SKM-1 treated with dmso at 0.1 percent for 144 hours (cell line): Measurements from ENCODE around the gene RNF148.

Experiments used
- DNase-seq: peaks from one replicate; lab custom pipeline; 2025; ENCODE audit not compliant: unreplicated experiment; lab: John Stamatoyannopoulos, UW

RNF148 gene, protein sequence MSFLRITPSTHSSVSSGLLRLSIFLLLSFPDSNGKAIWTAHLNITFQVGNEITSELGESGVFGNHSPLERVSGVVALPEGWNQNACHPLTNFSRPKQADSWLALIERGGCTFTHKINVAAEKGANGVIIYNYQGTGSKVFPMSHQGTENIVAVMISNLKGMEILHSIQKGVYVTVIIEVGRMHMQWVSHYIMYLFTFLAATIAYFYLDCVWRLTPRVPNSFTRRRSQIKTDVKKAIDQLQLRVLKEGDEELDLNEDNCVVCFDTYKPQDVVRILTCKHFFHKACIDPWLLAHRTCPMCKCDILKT

DNA sequence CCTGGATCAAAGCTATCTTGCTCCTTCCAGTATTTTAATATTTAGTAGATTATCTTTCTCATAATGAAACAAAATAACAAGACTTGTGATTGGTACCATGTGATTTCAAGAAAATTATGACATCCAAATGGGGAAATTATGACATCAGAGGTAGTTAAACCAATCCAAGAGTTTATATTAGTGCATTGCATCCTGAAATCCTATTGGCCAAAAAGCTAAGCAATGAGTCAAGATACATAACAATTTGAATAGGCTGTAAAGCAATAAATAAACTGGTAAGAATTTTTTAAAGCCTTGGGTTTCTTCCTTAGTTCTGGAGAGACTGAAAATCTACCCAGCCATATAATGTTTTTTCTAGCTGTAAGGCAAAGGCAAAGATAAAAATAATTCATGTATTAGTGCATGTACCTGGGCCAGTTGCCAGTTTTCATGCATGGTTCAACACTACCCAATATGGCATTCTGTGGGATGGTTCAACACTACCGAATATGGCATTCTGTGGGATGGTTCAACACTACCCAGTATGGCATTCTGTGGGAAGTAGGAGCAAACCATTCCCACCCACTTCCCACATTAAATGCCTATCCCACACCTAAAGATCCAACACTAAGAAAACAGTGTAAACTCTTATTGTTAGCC is at the start of gene RNF148:
TSS of gene RNF148 (minus strand) at position 51 of the 639 bp plus-strand sequence. CDS start 172 bp downstream, outside the sequence.
- DNase-seq: no peak

DNA sequence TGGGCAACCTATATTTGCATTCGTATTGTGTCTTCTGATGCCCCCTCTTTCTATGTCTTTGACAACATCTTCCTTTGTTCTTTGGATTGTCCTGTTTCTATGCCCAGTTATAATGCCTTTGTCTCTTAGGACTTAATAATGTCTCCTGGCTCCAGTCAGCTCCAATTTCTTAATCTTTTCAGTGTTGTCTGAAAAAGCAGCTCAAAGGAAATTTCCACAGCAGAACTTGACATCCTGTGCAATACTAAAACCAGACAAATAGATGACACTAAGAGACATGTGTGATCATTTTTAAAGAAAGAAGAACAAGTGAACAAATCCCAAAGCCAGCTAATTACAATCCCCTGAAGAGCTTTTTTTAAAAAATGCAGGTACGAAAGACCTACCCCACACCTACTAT is 47.7 kb upstream of the RNF148 start:
- DNase-seq: no peak

DNA sequence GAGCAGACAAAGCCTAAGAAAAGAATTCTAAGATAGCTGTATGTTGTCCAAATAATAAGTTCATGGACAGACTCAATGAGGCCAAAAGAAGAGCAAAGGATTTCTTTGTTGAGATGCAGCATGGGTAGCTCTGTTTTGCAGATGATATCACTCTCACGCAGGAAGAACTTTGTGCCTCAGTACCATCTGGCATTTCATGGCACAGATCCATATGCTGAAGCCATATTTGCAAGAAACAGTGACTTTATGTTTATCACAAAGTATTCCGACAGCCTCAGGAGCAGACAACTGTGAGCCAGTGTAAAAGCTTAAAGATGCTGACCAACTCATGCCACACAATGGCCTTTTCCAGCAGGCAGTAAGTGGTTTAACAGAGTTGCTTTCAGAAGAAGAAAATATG is 45.5 kb upstream of the RNF148 start:
- no peak for DNase-seq

DNA sequence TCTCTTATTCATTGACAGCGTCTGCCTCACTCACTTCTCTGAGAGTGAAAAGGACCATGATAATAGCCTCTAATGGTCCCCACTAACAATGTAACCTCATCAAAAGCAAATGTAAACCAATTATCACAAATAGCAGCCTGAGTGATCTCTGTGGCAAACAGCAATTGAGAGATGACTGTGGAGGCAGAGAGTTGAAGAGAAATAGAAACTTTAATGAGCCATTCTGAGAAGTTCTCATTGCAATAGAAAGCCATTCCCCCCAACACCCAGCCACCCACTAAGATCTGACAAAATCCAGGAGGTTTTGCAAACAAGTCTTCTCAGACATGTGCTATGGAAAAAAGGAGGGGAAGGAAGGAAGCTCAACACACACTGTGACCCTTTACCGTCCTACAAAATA is 44.2 kb upstream of the RNF148 start:
- DNase-seq: no peak

DNA sequence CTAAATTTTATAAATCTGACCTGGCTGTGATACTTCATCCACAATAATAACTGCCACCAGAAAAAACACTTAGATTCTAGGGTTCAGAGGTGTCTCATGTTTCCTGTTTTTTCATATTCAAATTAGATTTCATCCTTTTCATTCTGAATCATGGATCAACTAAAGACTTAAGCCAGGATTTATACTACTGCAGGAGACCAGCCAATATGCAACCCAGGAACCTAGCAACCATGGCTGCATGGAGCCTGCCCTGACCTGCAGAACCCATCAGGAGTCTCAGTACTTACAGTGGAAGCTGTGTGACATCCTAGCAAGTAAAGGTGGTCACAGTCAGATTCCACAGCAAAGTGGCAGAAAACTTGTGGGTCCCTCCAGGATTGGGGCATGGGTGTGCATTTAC is 40.5 kb upstream of the RNF148 start:
- DNase-seq: no peak

DNA sequence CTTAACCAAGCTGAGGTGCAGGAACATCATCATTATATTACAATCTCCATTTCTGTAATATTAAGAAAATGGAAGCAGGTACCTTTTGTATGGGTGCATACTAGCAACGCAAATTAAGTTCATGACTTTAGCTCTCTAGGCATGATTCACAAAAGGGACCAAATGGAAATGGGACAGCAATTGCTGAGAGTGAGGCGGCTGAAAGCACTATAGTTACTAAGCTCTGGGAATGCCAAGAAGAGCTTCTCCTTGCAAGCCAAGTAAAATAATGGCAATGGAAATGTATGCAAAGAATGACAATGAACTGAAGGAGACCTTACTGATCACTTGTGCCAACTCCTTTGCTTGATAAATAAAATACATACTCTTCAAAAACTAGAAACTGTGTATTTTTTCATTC is 36.2 kb upstream of the RNF148 start:
- DNase-seq: no peak

DNA sequence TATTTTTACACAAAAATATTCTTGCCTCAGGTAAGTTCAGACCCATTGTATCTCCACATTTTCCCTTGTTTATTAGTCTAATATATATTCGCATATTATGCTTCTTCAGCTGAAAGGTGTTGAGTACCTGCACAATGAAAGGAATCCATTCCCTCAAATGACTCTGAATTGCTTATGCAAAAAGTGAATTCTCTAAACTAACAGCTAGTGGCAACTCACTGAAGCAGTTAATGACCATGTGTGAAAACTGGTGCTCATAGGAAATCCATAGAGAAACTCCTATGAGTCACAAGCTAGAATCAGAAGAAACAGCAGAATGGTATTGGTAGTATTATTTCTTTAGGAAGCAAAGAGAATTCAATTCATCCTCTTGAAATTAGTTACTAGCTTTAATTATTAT is 33.5 kb upstream of the RNF148 start:
- DNase-seq: no peak

DNA sequence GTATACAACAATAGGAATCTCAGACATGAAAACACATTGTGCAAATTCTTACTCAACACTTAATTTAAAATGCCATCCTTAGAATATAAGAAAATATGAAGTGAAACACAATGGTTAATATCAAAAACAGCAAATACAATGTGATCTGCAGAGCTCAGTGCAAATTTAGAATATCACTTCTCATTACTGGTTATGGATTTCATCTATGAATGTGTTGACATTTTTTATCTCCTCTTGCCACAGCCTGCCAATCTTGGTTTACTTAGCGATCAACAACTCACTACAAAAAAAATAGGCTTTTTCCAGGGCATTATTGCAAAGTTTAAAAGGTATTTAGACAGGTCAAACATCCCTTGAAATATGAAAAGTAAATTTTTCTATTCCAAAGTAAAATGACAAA is 25.0 kb upstream of the RNF148 start:
- DNase-seq: no peak

DNA sequence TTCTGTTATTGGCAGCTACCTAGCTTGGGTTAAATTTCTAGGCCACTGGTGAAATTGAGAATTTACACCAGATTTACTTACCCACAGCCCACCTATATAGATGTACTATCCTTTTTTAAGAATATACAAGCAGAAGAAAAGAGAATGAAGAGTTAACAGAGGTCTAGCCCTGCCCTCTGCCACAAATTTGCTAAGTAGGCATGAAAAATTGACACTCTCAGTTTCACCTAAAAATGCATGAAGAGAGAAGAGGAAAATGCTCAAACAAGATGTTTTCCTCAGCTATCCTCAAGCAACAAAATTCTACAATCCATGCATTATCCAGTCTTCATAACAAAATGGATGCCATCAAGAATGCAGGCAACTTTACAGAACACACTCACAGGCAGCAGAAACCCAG is 24.6 kb upstream of the RNF148 start:
- DNase-seq: no peak

DNA sequence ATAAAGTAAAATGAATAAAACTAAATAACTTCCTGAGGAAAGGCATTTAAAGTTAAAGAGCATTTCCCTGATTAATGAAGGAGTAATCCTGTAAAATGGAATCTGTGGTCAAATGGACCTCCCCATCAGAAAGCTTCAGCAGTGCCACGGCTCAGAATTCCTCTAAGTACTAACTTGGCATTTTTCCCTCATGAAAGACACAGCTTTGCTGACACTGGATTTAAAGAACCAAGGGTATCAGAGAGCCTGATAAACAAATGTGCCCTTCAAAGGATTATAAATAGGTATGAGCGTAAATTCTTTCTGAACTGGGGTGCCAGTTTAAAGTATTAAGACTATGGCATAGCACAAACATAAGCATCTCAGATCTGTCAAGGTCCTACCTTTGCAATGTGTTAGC is 24.2 kb upstream of the RNF148 start:
- no peak for DNase-seq

DNA sequence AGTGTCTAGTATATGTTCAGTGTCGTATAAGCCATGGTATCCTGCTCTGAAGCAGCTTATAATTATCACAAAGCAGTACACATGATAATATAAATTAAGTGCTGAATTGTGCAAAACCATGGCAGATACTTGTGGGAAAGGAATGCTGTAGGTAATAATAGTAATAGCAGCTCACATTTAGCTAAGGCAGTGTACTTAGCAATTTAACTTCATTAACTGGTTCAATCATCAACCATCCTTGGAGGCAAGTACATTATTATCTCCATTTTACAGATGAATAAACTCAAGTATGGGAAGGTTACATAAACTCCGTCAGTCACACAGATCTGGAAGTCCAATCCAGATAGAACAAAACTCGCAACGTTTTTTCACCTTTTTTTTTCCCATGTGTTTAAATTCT is 21.6 kb upstream of the RNF148 start:
- DNase-seq: no peak

DNA sequence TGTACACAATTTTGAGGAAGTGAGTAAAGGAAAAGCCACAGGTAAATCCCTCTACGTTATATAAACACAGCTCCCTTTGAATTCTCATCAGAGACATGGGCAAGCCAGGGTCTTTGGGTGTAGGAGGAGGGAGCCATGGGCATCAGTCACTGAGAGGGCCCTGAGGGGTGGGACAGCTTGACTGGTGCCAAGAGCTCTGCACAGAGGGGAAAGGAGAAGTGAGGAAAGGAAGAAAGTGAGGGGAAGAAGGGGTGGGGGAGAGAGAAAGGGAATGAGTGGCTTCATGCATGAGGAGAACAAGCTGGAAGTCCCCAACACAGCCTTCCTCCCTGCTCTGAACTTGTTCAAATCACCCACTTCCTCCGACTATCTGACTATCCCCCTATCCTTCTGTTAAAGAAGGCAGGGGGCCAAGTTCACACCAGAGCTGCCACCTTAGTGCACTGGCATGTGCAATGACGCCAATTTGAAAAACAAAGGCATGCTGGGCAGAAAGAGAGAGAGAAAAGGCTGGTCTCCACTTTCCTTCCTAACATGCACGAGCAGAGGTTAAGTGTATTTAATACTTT is 16.4 kb upstream of the RNF148 start:
- no peak for DNase-seq

DNA sequence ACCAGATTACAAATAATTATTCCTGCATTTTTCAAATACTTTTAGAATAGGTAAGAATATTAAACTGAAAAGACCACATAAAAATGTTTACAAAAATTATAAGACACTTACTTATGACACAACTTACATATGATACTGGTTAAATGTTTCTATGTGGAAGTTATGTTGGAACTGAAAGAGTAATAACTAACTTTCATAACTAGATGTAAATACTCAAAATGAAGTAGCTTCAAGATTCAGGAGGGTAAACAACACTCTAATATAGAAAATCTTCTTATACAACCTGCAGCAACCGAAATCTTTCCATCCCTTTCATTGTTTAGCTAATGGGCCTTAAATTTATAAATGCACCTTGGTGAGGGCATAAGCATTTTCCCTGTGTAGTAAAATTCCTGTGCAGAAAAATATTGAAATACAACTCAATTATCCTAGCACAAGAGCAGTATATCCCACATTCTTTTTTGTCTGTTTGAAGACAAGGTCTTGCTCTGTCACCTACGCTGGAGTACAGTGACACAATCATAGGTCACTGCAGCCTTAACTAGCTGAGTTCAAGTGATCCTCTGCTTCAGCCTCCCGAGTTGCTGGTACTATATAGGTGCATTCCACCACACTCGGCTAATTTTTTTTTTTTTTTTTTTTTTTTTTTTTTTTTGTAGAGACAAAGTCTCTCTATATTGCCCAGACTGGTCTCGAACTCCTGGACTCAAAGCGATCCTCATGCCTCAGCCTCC is 14.8 kb upstream of the RNF148 start:
- no peak for DNase-seq

DNA sequence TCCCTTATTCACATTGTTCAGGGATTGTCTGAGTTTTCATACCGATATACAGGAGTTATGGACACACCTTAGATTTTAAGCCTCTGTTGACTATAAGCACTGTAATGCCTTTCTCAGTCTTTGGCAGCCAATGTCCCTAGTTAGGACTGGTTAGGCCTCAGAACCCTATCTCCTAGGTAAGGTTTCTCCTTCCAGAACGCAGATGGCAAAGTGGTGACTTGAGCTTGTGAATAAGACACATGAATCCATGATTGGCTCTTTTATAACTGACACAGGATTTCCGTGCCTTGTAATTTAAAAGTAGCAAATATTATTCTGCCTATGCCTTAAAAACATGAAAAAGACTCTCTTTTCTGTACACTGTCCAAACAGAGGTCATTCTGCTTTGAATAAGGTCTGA is 12.5 kb upstream of the RNF148 start:
- no peak for DNase-seq

DNA sequence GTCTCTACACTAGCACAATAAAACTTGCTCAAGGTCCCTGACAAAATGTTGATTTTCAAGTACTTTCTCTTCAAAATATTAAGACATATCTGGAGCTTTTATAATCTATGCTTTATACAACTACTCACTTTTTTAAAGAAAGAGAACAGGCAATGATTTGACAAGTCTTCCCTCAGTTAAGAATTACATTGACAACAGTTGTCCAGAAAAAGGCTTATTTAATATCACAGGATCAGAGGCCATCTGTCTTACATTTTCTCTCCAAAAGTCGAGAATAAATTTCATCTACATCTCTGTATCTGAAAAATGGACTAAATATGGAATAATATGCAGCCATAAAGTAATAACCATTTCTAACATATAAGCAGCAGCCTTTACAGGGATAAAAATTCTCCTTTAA is 8.2 kb upstream of the RNF148 start:
- DNase-seq: no peak

DNA sequence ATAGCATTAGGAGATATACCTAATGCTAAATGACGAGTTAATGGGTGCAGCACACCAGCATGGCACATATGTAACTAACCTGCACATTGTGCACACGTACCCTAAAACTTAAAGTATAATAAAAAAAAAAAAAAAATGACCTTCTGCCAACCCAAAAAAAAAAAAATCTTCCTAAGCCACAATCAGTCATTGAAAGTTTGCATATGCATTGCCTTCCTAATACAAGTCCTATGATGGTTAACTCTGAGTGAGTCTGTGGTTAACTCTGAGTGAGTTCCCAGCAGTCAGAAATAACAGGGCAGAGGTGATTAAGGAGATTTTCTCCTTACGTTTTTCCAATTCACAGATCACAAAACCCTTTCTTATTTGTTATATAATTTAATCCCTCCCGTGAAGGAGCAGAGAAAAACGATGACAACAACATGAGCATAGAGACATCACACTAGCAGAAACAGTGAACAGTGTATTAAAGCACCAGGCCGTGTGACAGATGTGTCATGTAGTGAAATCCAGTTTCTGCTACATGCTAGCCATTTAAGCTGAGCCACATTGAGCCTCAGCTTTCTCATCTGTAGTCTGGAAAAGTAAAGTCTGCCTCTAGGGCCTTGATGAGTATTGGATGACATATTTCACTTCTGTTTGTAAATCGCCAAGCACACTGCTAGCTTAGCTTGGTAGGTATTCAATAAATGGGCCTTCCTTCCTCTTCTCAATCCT is 7.4 kb upstream of the RNF148 start:
- DNase-seq: no peak

DNA sequence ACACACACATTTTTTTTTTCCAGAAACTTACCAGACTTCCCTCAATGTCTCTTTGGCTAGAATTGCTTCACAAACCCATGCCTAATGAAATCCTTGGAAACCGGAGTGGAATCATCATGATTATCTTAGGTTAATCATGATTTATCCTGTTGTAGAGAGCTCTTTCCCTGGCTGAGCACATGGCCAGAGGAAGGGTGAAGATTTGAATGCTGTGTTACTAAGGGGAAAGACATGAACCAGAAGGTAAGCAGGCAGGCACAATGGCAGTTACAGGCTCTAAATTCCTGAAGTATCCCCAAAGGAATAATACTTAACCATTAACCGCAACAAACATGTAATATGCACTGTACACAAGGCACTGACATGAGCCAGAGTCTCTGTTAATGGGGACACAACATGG is 4.1 kb upstream of the RNF148 start:
- no peak for DNase-seq

DNA sequence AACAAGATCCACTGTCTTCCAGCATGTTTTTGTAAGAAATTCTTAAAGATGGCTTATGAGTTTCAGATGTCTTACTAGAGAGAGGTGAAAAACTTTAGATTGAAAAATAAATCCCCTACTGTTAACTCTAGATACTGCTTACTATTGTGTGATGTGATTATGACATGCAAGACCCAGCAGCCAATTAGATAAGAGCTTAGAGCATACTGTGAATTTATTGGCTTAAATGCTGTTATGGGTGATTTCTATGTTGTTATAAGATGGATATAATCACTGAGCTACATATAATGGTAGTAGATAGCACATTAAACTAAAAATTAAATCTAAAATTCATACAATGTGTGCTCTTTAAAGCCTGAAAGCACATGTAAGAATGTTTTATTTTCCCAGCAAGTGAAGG is 3.7 kb downstream of the RNF148 start, which contains the start of gene RNF133:
TSS of gene RNF133 (minus strand) at position 101 of the 400 bp plus-strand sequence. CDS start 199 bp downstream, outside the sequence.
- no peak for DNase-seq

DNA sequence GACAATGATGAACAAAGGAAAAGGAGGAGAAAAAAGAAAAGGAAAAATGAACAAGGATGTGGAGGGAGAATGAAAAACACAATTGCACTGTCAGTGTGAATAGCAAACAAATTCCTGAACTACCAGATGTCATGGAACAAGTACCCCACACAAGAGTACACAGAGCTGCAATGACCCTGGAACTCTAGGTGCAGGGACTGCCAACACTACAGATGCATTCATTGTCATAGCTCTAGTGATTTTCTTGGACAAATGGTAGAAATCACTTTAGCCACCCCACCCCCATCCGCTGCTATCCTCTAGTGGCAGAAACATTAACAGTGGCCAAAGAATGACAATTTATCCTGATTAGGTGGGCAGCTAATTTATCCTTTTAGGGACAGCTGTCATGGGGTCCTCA is 6.9 kb downstream of the RNF148 start:
- DNase-seq: no peak

DNA sequence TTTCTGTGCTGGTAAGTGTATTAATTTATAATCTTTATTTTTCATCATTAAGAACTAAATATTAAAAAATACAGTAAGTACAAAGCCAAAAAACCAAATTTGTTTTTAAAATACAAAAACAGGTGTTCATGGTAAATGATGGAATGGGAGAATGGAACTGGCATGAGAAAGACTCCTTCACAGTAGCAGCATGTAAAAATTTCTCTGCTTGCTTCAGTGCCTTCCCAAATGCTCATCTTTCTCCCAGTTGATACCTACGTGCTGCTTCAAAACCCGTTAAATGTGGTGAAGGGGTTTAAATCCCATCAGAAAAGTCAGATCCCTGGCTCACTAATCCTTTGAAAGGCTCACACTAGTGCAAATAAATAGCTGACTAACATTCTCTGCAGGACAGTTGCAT is 8.0 kb downstream of the RNF148 start:
- DNase-seq: no peak

DNA sequence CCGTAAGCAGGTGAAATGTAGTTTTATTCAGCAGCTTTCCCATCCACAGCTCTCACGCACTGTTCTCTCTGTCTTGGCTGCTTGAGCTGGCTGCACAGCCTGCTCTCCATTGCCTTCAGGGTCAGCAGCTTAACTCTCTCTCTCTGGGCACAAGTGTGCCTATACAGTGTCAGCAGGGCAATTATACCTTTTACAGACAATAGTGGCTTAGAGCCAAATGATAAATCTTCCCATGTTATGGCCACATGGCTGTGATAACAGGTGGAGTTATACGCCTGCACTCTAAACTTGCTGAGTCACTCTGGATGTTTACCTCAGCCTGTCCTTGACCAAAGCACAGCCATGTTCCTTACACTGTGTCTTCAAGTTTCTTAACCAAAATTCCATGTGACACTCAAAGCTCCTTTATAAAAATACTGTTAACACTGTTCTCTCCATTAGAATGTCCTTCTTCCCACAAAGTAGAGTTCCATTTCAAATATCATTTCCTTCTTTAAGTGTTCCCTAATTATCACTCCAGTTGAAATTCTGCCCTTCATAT is 9.9 kb downstream of the RNF148 start:
- DNase-seq: no peak
